Smooth muscle cell (in vitro differentiated cells): ENCODE measurements around the gene ITGAV. TPM values are rescaled to one million over a fixed set of nuclear protein-coding genes. Genes with fewer than 3 reads are reported as not detected.

ENCODE experiments used
- DNase-seq: peaks from one replicate; lab custom pipeline; 2025; ENCODE audit not compliant: unreplicated experiment; lab: John Stamatoyannopoulos, UW
- H2AFZ ChIP-seq: fragments of 200-600 bp; sonication (generic); 2 replicates; pipeline ENCODE4 v1.6.0; 2016; ENCODE audit warnings: antibody characterized with exemption, low read depth, mild to moderate bottlenecking
- H3F3A ChIP-seq: fragments of 200-600 bp; sonication (generic); 2 replicates; pipeline ENCODE4 v1.6.0; 2017; ENCODE audit warnings: antibody characterized with exemption, low read depth
- H3K27ac ChIP-seq: fragments of 200-600 bp; sonication (generic); 2 replicates; pipeline ENCODE4 v1.5.1; 2016; ENCODE audit warnings: low read depth, mild to moderate bottlenecking
- H3K27me3 ChIP-seq: fragments of 200-600 bp; sonication (generic); 2 replicates; pipeline ENCODE4 v1.6.1; 2016; ENCODE audit warnings: low read depth, mild to moderate bottlenecking
- H3K36me3 ChIP-seq: fragments of 200-600 bp; sonication (generic); 2 replicates; pipeline ENCODE4 v1.5.1; 2016; ENCODE audit warnings: low read depth
- H3K4me1 ChIP-seq: fragments of 200-600 bp; sonication (generic); 2 replicates; pipeline ENCODE4 v1.5.1; 2016; ENCODE audit warnings: low read depth
- H3K4me2 ChIP-seq: fragments of 200-600 bp; sonication (generic); 2 replicates; pipeline ENCODE4 v1.6.0; 2016; ENCODE audit warnings: mild to moderate bottlenecking
- H3K4me3 ChIP-seq: fragments of 200-600 bp; sonication (generic); 2 replicates; pipeline ENCODE4 v1.5.1; 2016; ENCODE audit warnings: mild to moderate bottlenecking
- H3K79me2 ChIP-seq: fragments of 200-600 bp; sonication (generic); 2 replicates; pipeline ENCODE4 v1.6.0; 2016; ENCODE audit warnings: low read depth, mild to moderate bottlenecking
- H3K9ac ChIP-seq: fragments of 200-600 bp; sonication (generic); 2 replicates; pipeline ENCODE4 v1.6.0; 2016; ENCODE audit warnings: low read depth
- H3K9me3 ChIP-seq: fragments of 200-600 bp; sonication (generic); replicated peaks from 2 replicates; pipeline ENCODE4 v1.5.1; 2016; ENCODE audit warnings: low read depth
- H4K20me1 ChIP-seq: fragments of 200-600 bp; sonication (generic); 2 replicates; pipeline ENCODE4 v1.6.0; 2016; ENCODE audit warnings: low read depth
- WGBS: methylation state at CpG from one replicate; pipeline ENCODE4 v1.1.7; 2016; ENCODE audit warnings: low lambda C conversion rate; 5-methylcytosine and 5-hydroxymethylcytosine counted together
- polyA plus RNA-seq: library from polyadenylated mRNA; unstranded; fragments of >200 nt; fragmentation: Nextera tagmentation; extraction: Ambion mirVana; gene quantifications from 2 replicates; pipeline ENCODE4 v1.2.1, GENCODE V29; 2016
- total RNA-seq: library from RNA; depleted of rRNA; stranded (reverse); fragments of >200 nt; gene quantifications from 2 replicates; pipeline ENCODE4 v1.2.3, GENCODE V29; 2014
- TF ChIP-seq, protein P1 (sequence below): fragments of 200-600 bp; sonication (generic); IDR thresholded peaks from 2 replicates; pipeline ENCODE4 v1.5.1; 2017; ENCODE audit warnings: borderline replicate concordance, mild to moderate bottlenecking, antibody characterized with exemption; ENCODE audit not compliant: insufficient read depth, poor library complexity, severe bottlenecking

ITGAV gene
- total and polyA plus RNA-seq, 2 experiments from 2014 or later = 70.8 to 360 TPM

- Histone ChIP-seq H3K79me2 (peaks cover 16% of the 10 kb centered on the region), H3K27me3 (no peaks in the 10 kb centered on the region), H3K4me1 (peaks cover 6% of the 10 kb centered on the region), H3K4me2 (no peak overlapping the region), H3K4me3 (no peak overlapping the region), H4K20me1 (no peaks in the 10 kb centered on the region), H2AFZ (no peak overlapping the region), H3K9ac (no peak overlapping the region), H3K9me3 (no peaks in the 10 kb centered on the region), H3K27ac (no peak overlapping the region), H3F3A (peaks cover 3% of the 10 kb centered on the region), H3K36me3 (no peaks in the 10 kb centered on the region)
- TF ChIP-seq, protein P1, sequence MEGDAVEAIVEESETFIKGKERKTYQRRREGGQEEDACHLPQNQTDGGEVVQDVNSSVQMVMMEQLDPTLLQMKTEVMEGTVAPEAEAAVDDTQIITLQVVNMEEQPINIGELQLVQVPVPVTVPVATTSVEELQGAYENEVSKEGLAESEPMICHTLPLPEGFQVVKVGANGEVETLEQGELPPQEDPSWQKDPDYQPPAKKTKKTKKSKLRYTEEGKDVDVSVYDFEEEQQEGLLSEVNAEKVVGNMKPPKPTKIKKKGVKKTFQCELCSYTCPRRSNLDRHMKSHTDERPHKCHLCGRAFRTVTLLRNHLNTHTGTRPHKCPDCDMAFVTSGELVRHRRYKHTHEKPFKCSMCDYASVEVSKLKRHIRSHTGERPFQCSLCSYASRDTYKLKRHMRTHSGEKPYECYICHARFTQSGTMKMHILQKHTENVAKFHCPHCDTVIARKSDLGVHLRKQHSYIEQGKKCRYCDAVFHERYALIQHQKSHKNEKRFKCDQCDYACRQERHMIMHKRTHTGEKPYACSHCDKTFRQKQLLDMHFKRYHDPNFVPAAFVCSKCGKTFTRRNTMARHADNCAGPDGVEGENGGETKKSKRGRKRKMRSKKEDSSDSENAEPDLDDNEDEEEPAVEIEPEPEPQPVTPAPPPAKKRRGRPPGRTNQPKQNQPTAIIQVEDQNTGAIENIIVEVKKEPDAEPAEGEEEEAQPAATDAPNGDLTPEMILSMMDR = no peak
- 100% methylated on average over 1 of the region's 1 CpG for WGBS
- DNase-seq = no peak
Observed at GRCh38 chr2:186584053-186584452, 5.8 kb upstream of the ITGAV start.

DNA sequence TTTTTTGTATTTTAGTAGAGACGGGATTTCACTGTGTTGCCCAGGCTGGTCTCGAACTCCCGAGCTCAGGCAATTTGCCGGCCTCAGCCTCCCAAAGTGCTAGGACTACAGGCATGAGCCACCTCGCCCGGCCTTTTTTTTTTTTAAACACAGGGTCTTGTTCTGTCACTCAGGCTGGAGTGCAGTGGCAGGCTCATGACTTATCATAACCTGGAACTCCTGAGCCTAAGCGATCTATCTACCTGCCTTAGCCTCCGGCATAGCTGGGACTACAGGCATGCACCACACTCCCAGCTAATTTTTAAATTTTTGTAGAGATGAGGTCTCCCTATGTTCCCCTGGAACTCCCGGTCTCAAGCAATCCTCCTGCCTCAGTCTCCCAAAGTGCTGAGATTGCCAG lies 1.4 kb upstream of the ITGAV start:
- no peak for DNase-seq
- WGBS = 90% methylated on average over 9 of the region's 9 CpGs
- Histone ChIP-seq H4K20me1 (peaks cover 27% of the 10 kb centered on the region), H3K27me3 (no peaks in the 10 kb centered on the region), H3K9me3 (no peaks in the 10 kb centered on the region), H3K79me2 (peaks cover 57% of the 10 kb centered on the region), H3F3A (peaks cover 7% of the 10 kb centered on the region), H3K36me3 (no peaks in the 10 kb centered on the region), H3K9ac (peak overlapping the region; percentile 99), H3K27ac (peak overlapping the region; percentile 99), H3K4me1 (peaks cover 26% of the 10 kb centered on the region), H2AFZ (no peak overlapping the region), H3K4me3 (no peak overlapping the region), H3K4me2 (peak overlapping the region; percentile 86)
- TF ChIP-seq, protein P1 = no peak

GRCh38 chr2:186588940-186589611 lies 780 bp upstream of the ITGAV start:
- peaks cover 33% of the 10 kb centered on the region for H4K20me1 ChIP-seq
- no peak for DNase-seq
- H3K36me3 ChIP-seq = no peaks in the 10 kb centered on the region
- peak overlapping the region; percentile 99 for H3K27ac ChIP-seq
- TF ChIP-seq, protein P1 = no peak
- H3K9me3 ChIP-seq = no peaks in the 10 kb centered on the region
- H3K27me3 ChIP-seq = no peaks in the 10 kb centered on the region
- peak overlapping the region; percentile 35 for H2AFZ ChIP-seq
- H3K79me2 ChIP-seq = peaks cover 64% of the 10 kb centered on the region
- H3K4me2 ChIP-seq = peak overlapping the region; percentile 86
- H3F3A ChIP-seq = peaks cover 10% of the 10 kb centered on the region
- H3K4me1 ChIP-seq = peaks cover 33% of the 10 kb centered on the region
- H3K9ac ChIP-seq = peak overlapping the region; percentile 99
- H3K4me3 ChIP-seq = peak overlapping the region; percentile 96
- WGBS = 34% methylated on average over 14 of the region's 14 CpGs

DNA sequence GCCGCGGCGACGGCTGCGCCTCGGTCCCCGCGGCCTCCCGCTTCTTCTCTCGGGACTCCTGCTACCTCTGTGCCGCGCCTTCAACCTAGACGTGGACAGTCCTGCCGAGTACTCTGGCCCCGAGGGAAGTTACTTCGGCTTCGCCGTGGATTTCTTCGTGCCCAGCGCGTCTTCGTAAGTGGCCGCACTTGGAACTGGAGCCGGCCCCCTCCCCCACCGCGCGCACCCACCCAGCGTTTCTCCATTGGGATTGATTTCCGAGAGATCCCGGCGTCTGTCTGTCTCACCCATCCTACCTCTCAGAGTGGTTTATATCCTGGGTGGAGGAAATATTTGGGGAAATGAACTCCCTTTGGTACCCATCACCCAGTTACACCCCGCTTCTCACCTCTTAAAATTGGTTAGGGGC lies 498 bp downstream of the ITGAV start:
- no peak overlapping the region for H2AFZ ChIP-seq
- peaks cover 12% of the 10 kb centered on the region for H3F3A ChIP-seq
- H3K79me2 ChIP-seq = peaks cover 77% of the 10 kb centered on the region
- H3K27ac ChIP-seq = peak overlapping the region; percentile 99
- H3K4me2 ChIP-seq = peak overlapping the region; percentile 86
- H3K27me3 ChIP-seq = no peaks in the 10 kb centered on the region
- H3K9me3 ChIP-seq = no peaks in the 10 kb centered on the region
- peaks cover 46% of the 10 kb centered on the region for H4K20me1 ChIP-seq
- DNase-seq = peak; percentile 53
- H3K4me1 ChIP-seq = peaks cover 46% of the 10 kb centered on the region
- no peaks in the 10 kb centered on the region for H3K36me3 ChIP-seq
- under 1% methylated on average over 31 of the region's 32 CpGs for WGBS
- TF ChIP-seq, protein P1 = no peak
- peak overlapping the region; percentile 99 for H3K9ac ChIP-seq
- peak overlapping the region; percentile 96 for H3K4me3 ChIP-seq
